ENCODE results near the gene ADARB2. TPM values are rescaled to one million over a fixed set of nuclear protein-coding genes. Genes with fewer than 3 reads are reported as not detected.

Gene ADARB2
- total and polyA plus RNA-seq, 4 donors, result 0.22 to 1.3 (median 0.55) TPM

DNA sequence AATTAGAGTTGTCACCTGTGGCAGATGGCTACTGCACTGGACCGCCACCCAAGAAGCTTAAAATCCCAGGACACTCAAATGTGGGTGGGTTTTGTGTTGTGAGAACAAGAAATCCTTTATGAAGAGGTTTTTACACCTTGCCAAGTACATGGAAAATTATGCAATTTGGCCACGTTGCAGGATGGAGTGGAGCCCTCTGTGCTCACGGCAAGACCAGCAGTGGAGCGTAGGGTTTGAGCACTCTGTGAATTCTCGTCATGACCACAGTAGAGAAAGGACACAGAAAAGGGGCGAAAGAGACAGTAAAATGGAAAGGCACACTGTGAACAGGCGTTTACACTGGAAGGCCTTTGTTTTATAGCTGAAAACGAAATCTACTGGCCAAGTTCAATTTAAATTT lies 222.6 kb downstream of the ADARB2 start:
- TF ChIP-seq, protein P1, sequence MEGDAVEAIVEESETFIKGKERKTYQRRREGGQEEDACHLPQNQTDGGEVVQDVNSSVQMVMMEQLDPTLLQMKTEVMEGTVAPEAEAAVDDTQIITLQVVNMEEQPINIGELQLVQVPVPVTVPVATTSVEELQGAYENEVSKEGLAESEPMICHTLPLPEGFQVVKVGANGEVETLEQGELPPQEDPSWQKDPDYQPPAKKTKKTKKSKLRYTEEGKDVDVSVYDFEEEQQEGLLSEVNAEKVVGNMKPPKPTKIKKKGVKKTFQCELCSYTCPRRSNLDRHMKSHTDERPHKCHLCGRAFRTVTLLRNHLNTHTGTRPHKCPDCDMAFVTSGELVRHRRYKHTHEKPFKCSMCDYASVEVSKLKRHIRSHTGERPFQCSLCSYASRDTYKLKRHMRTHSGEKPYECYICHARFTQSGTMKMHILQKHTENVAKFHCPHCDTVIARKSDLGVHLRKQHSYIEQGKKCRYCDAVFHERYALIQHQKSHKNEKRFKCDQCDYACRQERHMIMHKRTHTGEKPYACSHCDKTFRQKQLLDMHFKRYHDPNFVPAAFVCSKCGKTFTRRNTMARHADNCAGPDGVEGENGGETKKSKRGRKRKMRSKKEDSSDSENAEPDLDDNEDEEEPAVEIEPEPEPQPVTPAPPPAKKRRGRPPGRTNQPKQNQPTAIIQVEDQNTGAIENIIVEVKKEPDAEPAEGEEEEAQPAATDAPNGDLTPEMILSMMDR (IDR thresholded peaks at IDR 0.05; ENCODE audit: control extremely low read depth, extremely low read depth), result no peak
- Histone ChIP-seq H3K4me3 (no peak overlapping the region), H3K36me3 (ENCODE audit: control insufficient read depth in 4 of 4, insufficient read depth in 4 of 4, low read length in 4 of 4) (no peaks in the 10 kb centered on the region), H3K27me3 (ENCODE audit: control insufficient read depth in 3 of 3, insufficient read depth in 3 of 3, low read length in 2 of 3) (no peaks in the 10 kb centered on the region), H3K4me1 (ENCODE audit: control insufficient read depth in 5 of 5, insufficient read depth in 5 of 5, low read length in 5 of 5) (no peaks in the 10 kb centered on the region), H3K9me3 (ENCODE audit: control insufficient read depth in 4 of 4, insufficient read depth in 3 of 4, low read length in 3 of 4) (peaks cover 0 to 3% (median 0%) of the 10 kb centered on the region in 4 donors), H3K9ac (ENCODE audit: insufficient read depth in 1 of 2, low read length in 2 of 2) (no peak overlapping the region), H3K27ac (ENCODE audit: low read depth in 1 of 2, low read length in 1 of 2) (no peak overlapping the region)
- DNase-seq, result no peak
- 63 to 84% methylated on average over 8 of the region's 8 CpGs for WGBS, 2 donors
- no peak for ATAC-seq (ENCODE audit: insufficient read depth, low FRiP score)

GRCh38 chr10:1513221-1513620 lies 224.1 kb downstream of the ADARB2 start:
- TF ChIP-seq, protein P1 (IDR thresholded peaks at IDR 0.05; ENCODE audit: control extremely low read depth, extremely low read depth), result no peak
- ATAC-seq (ENCODE audit: insufficient read depth, low FRiP score) (no peak), DNase-seq (no peak)
- Histone ChIP-seq H3K36me3 (ENCODE audit: control insufficient read depth in 4 of 4, insufficient read depth in 4 of 4, low read length in 4 of 4) (no peaks in the 10 kb centered on the region), H3K4me1 (ENCODE audit: control insufficient read depth in 5 of 5, insufficient read depth in 5 of 5, low read length in 5 of 5) (no peaks in the 10 kb centered on the region), H3K9ac (ENCODE audit: insufficient read depth in 1 of 2, low read length in 2 of 2) (no peak overlapping the region), H3K9me3 (ENCODE audit: control insufficient read depth in 4 of 4, insufficient read depth in 3 of 4, low read length in 3 of 4) (no peaks in the 10 kb centered on the region), H3K27ac (ENCODE audit: low read depth in 1 of 2, low read length in 1 of 2) (no peak overlapping the region), H3K4me3 (no peak overlapping the region), H3K27me3 (ENCODE audit: control insufficient read depth in 3 of 3, insufficient read depth in 3 of 3, low read length in 2 of 3) (no peaks in the 10 kb centered on the region)
- WGBS, 2 donors, result 88 to 92% methylated on average over 14 of the region's 14 CpGs

GRCh38 chr10:1509011-1509530 lies 228.3 kb downstream of the ADARB2 start:
- Histone ChIP-seq H3K4me1 (ENCODE audit: control insufficient read depth in 5 of 5, insufficient read depth in 5 of 5, low read length in 5 of 5) (no peaks in the 10 kb centered on the region), H3K27ac (ENCODE audit: low read depth in 1 of 2, low read length in 1 of 2) (no peak overlapping the region), H3K9ac (ENCODE audit: insufficient read depth in 1 of 2, low read length in 2 of 2) (no peak overlapping the region), H3K27me3 (ENCODE audit: control insufficient read depth in 3 of 3, insufficient read depth in 3 of 3, low read length in 2 of 3) (peaks cover 0 to 3% (median 0%) of the 10 kb centered on the region in 3 donors), H3K9me3 (ENCODE audit: control insufficient read depth in 4 of 4, insufficient read depth in 3 of 4, low read length in 3 of 4) (peaks cover 0 to 17% (median 0%) of the 10 kb centered on the region in 4 donors), H3K4me3 (no peak overlapping the region), H3K36me3 (ENCODE audit: control insufficient read depth in 4 of 4, insufficient read depth in 4 of 4, low read length in 4 of 4) (no peaks in the 10 kb centered on the region)
- WGBS, 2 donors, result 68 to 78% methylated on average over 15 of the region's 15 CpGs
- ATAC-seq (ENCODE audit: insufficient read depth, low FRiP score), result no peak
- no peak for DNase-seq
- TF ChIP-seq, protein P1 (IDR thresholded peaks at IDR 0.05; ENCODE audit: control extremely low read depth, extremely low read depth), result no peak

DNA sequence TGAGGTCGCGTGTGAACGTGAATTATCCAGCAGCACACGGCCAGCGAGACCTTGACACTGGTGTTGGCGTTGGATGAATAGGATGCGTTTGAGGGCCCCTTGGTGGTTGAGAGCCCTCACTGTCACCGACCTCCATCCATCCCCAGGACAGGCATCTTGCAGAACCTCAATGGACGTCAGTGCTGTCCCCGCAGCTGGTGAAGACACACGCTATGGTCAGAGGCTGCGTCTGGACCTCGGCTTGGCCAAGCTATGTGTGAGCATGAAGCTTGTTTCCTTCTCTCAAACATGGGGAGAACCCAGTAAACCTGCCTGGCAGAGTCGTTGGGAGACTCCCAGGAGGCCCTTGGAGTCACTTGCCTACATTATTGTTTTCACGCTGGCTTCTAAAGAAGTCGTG lies 229.2 kb downstream of the ADARB2 start:
- H3K9me3 ChIP-seq (ENCODE audit: control insufficient read depth in 4 of 4, insufficient read depth in 3 of 4, low read length in 3 of 4), result peaks cover 0 to 19% (median 0%) of the 10 kb centered on the region in 4 donors
- H3K36me3 ChIP-seq (ENCODE audit: control insufficient read depth in 4 of 4, insufficient read depth in 4 of 4, low read length in 4 of 4), result no peaks in the 10 kb centered on the region
- ATAC-seq (ENCODE audit: insufficient read depth, low FRiP score) (no peak), DNase-seq (no peak)
- no peak overlapping the region for H3K27ac ChIP-seq (ENCODE audit: low read depth in 1 of 2, low read length in 1 of 2)
- H3K27me3 ChIP-seq (ENCODE audit: control insufficient read depth in 3 of 3, insufficient read depth in 3 of 3, low read length in 2 of 3), result peaks cover 0 to 3% (median 0%) of the 10 kb centered on the region in 3 donors
- WGBS, 2 donors, result 91 to 94% methylated on average over 16 of the region's 16 CpGs
- H3K4me1 ChIP-seq (ENCODE audit: control insufficient read depth in 5 of 5, insufficient read depth in 5 of 5, low read length in 5 of 5), result no peaks in the 10 kb centered on the region
- H3K9ac ChIP-seq (ENCODE audit: insufficient read depth in 1 of 2, low read length in 2 of 2), result no peak overlapping the region
- TF ChIP-seq, protein P1 (IDR thresholded peaks at IDR 0.05; ENCODE audit: control extremely low read depth, extremely low read depth), result no peak
- no peak overlapping the region for H3K4me3 ChIP-seq
